ELF-1 (cell line): ENCODE data around the gene C17orf50.
"Not testable (repeated sequence)": the region's sequence is repeated elsewhere in the genome, so short reads cannot be mapped to it uniquely, and the experiment has no call there.

Experiments used
- DNase-seq: peaks from one replicate; pipeline ENCODE4 v3.0.0-alpha.2; 2016; ENCODE audit warnings: low read depth, low spot score

The C17orf50 gene

GRCh38 chr17:35734396-35734795 is 26.3 kb upstream of the C17orf50 start:
- DNase-seq = no peak

- no peak for DNase-seq
These were observed 25.5 kb upstream of the C17orf50 start for GRCh38 chr17:35735036-35735805.

GRCh38 chr17:35736236-35736635 is 24.5 kb upstream of the C17orf50 start:
- DNase-seq = no peak

GRCh38 chr17:35738519-35739133 is 22.1 kb upstream of the C17orf50 start:
- DNase-seq = no peak

- no peak for DNase-seq
These were observed 20.5 kb upstream of the C17orf50 start for GRCh38 chr17:35740216-35740615.

GRCh38 chr17:35740997-35741931 is 19.4 kb upstream of the C17orf50 start:
- DNase-seq = peak; percentile 54

GRCh38 chr17:35742496-35742895 is 18.2 kb upstream of the C17orf50 start:
- DNase-seq = no peak

- no peak for DNase-seq
These were observed 17.7 kb upstream of the C17orf50 start for GRCh38 chr17:35742896-35743477.

- peak; percentile 66 for DNase-seq
These were observed 16.9 kb upstream of the C17orf50 start for GRCh38 chr17:35743626-35744328.

GRCh38 chr17:35744830-35745229 is 15.9 kb upstream of the C17orf50 start:
- no peak for DNase-seq

GRCh38 chr17:35745246-35745645 is 15.4 kb upstream of the C17orf50 start:
- DNase-seq = no peak

- DNase-seq = no peak
These were observed 14.9 kb upstream of the C17orf50 start for GRCh38 chr17:35745749-35746320.

- DNase-seq = peak; percentile 91
These were observed 13.1 kb upstream of the C17orf50 start for GRCh38 chr17:35747540-35748017.

GRCh38 chr17:35748341-35748841 is 12.3 kb upstream of the C17orf50 start:
- no peak for DNase-seq

GRCh38 chr17:35748979-35749378 is 11.7 kb upstream of the C17orf50 start:
- DNase-seq = no peak

- peak; percentile 49 for DNase-seq
These were observed 10.9 kb upstream of the C17orf50 start for GRCh38 chr17:35749560-35750412.

GRCh38 chr17:35750526-35751395 is 9.9 kb upstream of the C17orf50 start:
- DNase-seq = no peak

GRCh38 chr17:35751541-35751940 is 9.1 kb upstream of the C17orf50 start:
- DNase-seq = not testable (repeated sequence)
